ENCODE data around the gene CAPZB.

- TF ChIP-seq CTCF (IDR thresholded peaks at IDR 0.05) (no peak), POLR2AphosphoS5 (IDR thresholded peaks at IDR 0.05) (no peak)
Measured at GRCh38 chr1:19339214-19339861, 146.0 kb downstream of the CAPZB start.

All from sigmoid colon (tissue), 4 donors.